AG04449 (cell line): Measurements from ENCODE around the gene LMTK2.

Experiments
- CTCF ChIA-PET: fragments of 350-600 bp; formaldehyde crosslinking; extraction: SDS; loops from one replicate; lab custom pipeline; 2021; ENCODE audit warnings: antibody characterized with exemption; lab: Yijun Ruan, JAX
- POLR2A ChIA-PET: fragments of 400-600, 350-600 bp; formaldehyde crosslinking; extraction: SDS; loops from one replicate; lab custom pipeline; 2020; ENCODE audit warnings: antibody characterized with exemption, inconsistent platforms; lab: Yijun Ruan, JAX
- DNase-seq: peaks from one replicate; pipeline ENCODE4 v3.0.0-alpha.2; 2010; ENCODE audit warnings: low read depth, low spot score
- H3K4me3 ChIP-seq: 2 replicates; pipeline ENCODE4 v1.5.1; 2011; ENCODE audit warnings: low read depth, mild to moderate bottlenecking, control low read depth, low read length
- CTCF ChIP-seq: IDR thresholded peaks from one replicate; pipeline ENCODE4 v1.5.1; 2011; ENCODE audit warnings: mild to moderate bottlenecking, moderate library complexity, low read length, control low read depth, inconsistent platforms; ENCODE audit not compliant: insufficient read depth; ENCODE audit errors: missing control alignments

LMTK2 gene

GRCh38 chr7:98073047-98073446, 33.6 kb upstream of the LMTK2 start:
- CTCF ChIA-PET, result no interaction called here
- no peak for DNase-seq
- POLR2A ChIA-PET, result no interaction called here

GRCh38 chr7:98075801-98076200, 30.9 kb upstream of the LMTK2 start:
- H3K4me3 ChIP-seq, result no peak overlapping the region
- no peak for DNase-seq
- ChIA-PET CTCF (no interaction called here), POLR2A (no interaction called here)
- no peak for TF ChIP-seq CTCF

More at GRCh38 chr7:98073047-98073446, 33.6 kb upstream of the LMTK2 start:
- no peak for TF ChIP-seq CTCF
- H3K4me3 ChIP-seq, result no peak overlapping the region

GRCh38 chr7:98077762-98078161, 28.9 kb upstream of the LMTK2 start:
- no peak for TF ChIP-seq CTCF
- no peak for DNase-seq
- CTCF ChIA-PET, result interaction anchor here (0.7 kb wide), 1 partner anchor 88 kb away, joined by 4 read pairs; no protein-coding TSS in a partner anchor
- POLR2A ChIA-PET, result no interaction called here
- no peak overlapping the region for H3K4me3 ChIP-seq

- H3K4me3 ChIP-seq, result no peak overlapping the region
- DNase-seq, result no peak
- TF ChIP-seq CTCF, result no peak
- POLR2A ChIA-PET, result no interaction called here
- CTCF ChIA-PET, result interaction anchor here (0.7 kb wide), 1 partner anchor 87 kb away, joined by 4 read pairs; no protein-coding TSS in a partner anchor
Measured at GRCh38 chr7:98078197-98078870, 28.3 kb upstream of the LMTK2 start.

- DNase-seq, result no peak
- CTCF ChIA-PET, result interaction anchor here (1.4 to 1.6 kb wide), 2 partner anchors 25 to 59 kb away, joined by 5 read pairs; no protein-coding TSS in a partner anchor
- POLR2A ChIA-PET, result no interaction called here
- H3K4me3 ChIP-seq, result no peak overlapping the region
- no peak for TF ChIP-seq CTCF
Measured at GRCh38 chr7:98079891-98080648, 26.6 kb upstream of the LMTK2 start.

GRCh38 chr7:98081319-98081718, 25.3 kb upstream of the LMTK2 start:
- CTCF ChIA-PET, result no interaction called here
- POLR2A ChIA-PET, result no interaction called here
- no peak overlapping the region for H3K4me3 ChIP-seq
- TF ChIP-seq CTCF, result no peak
- no peak for DNase-seq
